Naive thymus-derived CD8-positive, alpha-beta T cell (primary cell): ENCODE measurements around the gene MARCHF10. TPM values are rescaled to one million over a fixed set of nuclear protein-coding genes. Genes with fewer than 3 reads are reported as not detected.
A peak's percentile ranks its signal among the peaks of the same experiment; 100 is the strongest.

Source experiments
- ATAC-seq, 2 donors: fragments of 150-1000 bp; cut with Tn5 transposase in 1 of 2; sonication (Bioruptor Pico), chemical (Tn5 transposase) in 1 of 2; 1 replicate in 1 of 2; 2 replicates in 1 of 2; pipeline ENCODE4 v1.10.0; 2021; ENCODE audit warnings: mild to moderate bottlenecking in 2 of 2, moderate library complexity in 2 of 2
- POLR2A ChIA-PET: fragments of 350-600 bp; sonication (Branson Sonifier 250); formaldehyde crosslinking; loops from one replicate; lab custom pipeline; 2021; ENCODE audit warnings: antibody characterized with exemption; lab: Charles Lee
- DNase-seq, 10 donors: peaks; one replicate each; pipeline versions ENCODE4 v3.0.0 to v3.0.0-alpha.2; 2020 to 2022
- H3K27ac Mint-ChIP-seq, 10 donors: one replicate each; pipeline ENCODE4 v1.8.0; 2020 to 2022; ENCODE audit warnings: mild to moderate bottlenecking in 10 of 10, mixed read lengths in 10 of 10, moderate library complexity in 4 of 10, inconsistent platforms in 1 of 10
- H3K27me3 Mint-ChIP-seq, 5 donors: one replicate each; pipeline ENCODE4 v1.8.0; 2021 to 2022; ENCODE audit warnings: mixed read lengths in 5 of 5
- H3K36me3 Mint-ChIP-seq, 3 donors: one replicate each; pipeline ENCODE4 v1.8.0; 2020 to 2022; ENCODE audit warnings: mixed read lengths in 3 of 3, mild to moderate bottlenecking in 2 of 3, inconsistent platforms in 1 of 3
- H3K4me1 Mint-ChIP-seq, 4 donors: one replicate each; pipeline ENCODE4 v1.8.0; 2021 to 2022; ENCODE audit warnings: mixed read lengths in 4 of 4
- H3K4me3 Mint-ChIP-seq, 10 donors: one replicate each; pipeline ENCODE4 v1.8.0; 2020 to 2022; ENCODE audit warnings: mild to moderate bottlenecking in 10 of 10, mixed read lengths in 10 of 10, moderate library complexity in 6 of 10, inconsistent platforms in 1 of 10
- H3K9me3 Mint-ChIP-seq, 9 donors: one replicate each; pipeline ENCODE4 v1.8.0; 2020 to 2022; ENCODE audit warnings: mixed read lengths in 9 of 9, mild to moderate bottlenecking in 3 of 9, inconsistent platforms in 1 of 9, moderate library complexity in 1 of 9
- polyA plus RNA-seq, 3 donors: library from polyadenylated mRNA; unstranded; fragments of 300-500 nt; fragmentation: Illumina TruSeq; gene quantifications; one replicate each; pipeline ENCODE4 v1.2.3, GENCODE V29; 2021
- total RNA-seq, 8 experiments: library from RNA in 2 of 8; stranded (reverse) in 2 of 8; gene quantifications; one replicate each; pipeline ENCODE4 v1.2.3 and lab custom pipeline; 2021 to 2026

Gene MARCHF10
- total and polyA plus RNA-seq, 5 experiments from 2014 or later, result 0.42 to 1.7 (median 0.69) TPM

DNA sequence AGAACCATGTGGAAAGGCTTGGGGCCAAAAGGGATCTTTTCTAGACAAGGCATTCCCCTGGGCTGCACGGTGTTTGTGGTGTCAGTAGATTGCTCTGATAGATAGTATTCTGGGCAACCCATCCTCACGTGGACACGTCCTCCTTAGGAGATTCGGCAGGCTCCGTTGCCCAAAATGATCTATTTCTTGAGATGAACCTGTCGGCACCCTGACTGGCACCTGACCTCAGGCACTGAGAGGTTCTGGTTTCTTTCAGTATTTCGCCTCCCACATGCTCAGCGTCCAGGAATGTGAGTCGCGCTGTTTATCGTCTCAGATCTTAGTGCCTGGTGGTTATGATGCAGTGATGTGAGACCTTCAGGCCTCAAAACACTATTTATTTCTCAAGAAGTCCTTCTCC, 89.7 kb downstream of the MARCHF10 start:
- no peak overlapping the region for H3K4me3 Mint-ChIP-seq
- peak overlapping the region in 1 of 10 donors; percentile 9 for H3K27ac Mint-ChIP-seq
- ATAC-seq (no peak), DNase-seq (no peak)
- H3K27me3 Mint-ChIP-seq, result no peaks in the 10 kb centered on the region
- peaks cover 0 to 6% (median 0%) of the 10 kb centered on the region in 9 donors for H3K9me3 Mint-ChIP-seq
- peaks cover 2 to 8% (median 3%) of the 10 kb centered on the region in 3 donors for H3K36me3 Mint-ChIP-seq
- peaks cover 2 to 21% (median 2%) of the 10 kb centered on the region in 4 donors for H3K4me1 Mint-ChIP-seq
- POLR2A ChIA-PET, result no interaction called here

DNA sequence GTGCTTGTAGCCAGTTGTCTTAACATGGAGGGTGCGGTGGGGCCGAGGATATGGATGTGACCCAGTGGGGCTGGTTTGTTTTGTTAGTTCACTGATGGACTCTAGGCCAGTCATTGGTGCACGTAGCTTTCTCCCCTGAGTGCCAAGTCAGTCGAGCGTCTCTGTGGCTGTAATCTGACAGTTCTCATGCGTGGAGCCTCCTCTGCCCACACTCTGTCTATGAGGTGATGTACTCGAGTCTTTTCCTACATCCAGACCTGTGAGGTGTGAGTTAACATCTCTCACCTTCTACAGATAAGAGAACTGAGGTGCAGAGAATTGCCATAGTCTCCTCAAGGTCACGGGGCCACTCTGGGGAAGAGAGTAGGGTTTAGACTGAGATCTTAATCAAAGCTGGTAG, 90.2 kb downstream of the MARCHF10 start:
- no peak overlapping the region for H3K4me3 Mint-ChIP-seq
- peaks cover 2 to 8% (median 3%) of the 10 kb centered on the region in 3 donors for H3K36me3 Mint-ChIP-seq
- ATAC-seq (no peak), DNase-seq (no peak)
- H3K4me1 Mint-ChIP-seq, result peaks cover 0 to 21% (median 2%) of the 10 kb centered on the region in 4 donors
- peaks cover 0 to 6% (median 0%) of the 10 kb centered on the region in 9 donors for H3K9me3 Mint-ChIP-seq
- POLR2A ChIA-PET, result no interaction called here
- H3K27ac Mint-ChIP-seq, result no peak overlapping the region
- H3K27me3 Mint-ChIP-seq, result no peaks in the 10 kb centered on the region

GRCh38 chr17:62717589-62717855, 90.6 kb downstream of the MARCHF10 start:
- peaks cover 0 to 21% (median 2%) of the 10 kb centered on the region in 4 donors for H3K4me1 Mint-ChIP-seq
- H3K27ac Mint-ChIP-seq, result no peak overlapping the region
- POLR2A ChIA-PET, result no interaction called here
- peaks cover 0 to 6% (median 0%) of the 10 kb centered on the region in 9 donors for H3K9me3 Mint-ChIP-seq
- peaks cover 2 to 8% (median 3%) of the 10 kb centered on the region in 3 donors for H3K36me3 Mint-ChIP-seq
- DNase-seq (no peak), ATAC-seq (no peak)
- no peak overlapping the region for H3K4me3 Mint-ChIP-seq
- H3K27me3 Mint-ChIP-seq, result no peaks in the 10 kb centered on the region

- no peak overlapping the region for H3K4me3 Mint-ChIP-seq
- POLR2A ChIA-PET, result no interaction called here
- H3K27ac Mint-ChIP-seq, result no peak overlapping the region
These were observed 91.1 kb downstream of the MARCHF10 start for GRCh38 chr17:62716834-62717588.

GRCh38 chr17:62715882-62716390, 92.2 kb downstream of the MARCHF10 start:
- POLR2A ChIA-PET, result no interaction called here
- Mint-ChIP-seq H3K9me3 (peaks cover 0 to 6% (median 0%) of the 10 kb centered on the region in 9 donors), H3K27ac (no peak overlapping the region), H3K4me1 (peaks cover 0 to 21% (median 3%) of the 10 kb centered on the region in 4 donors), H3K4me3 (no peak overlapping the region), H3K36me3 (peaks cover 2 to 8% (median 3%) of the 10 kb centered on the region in 3 donors), H3K27me3 (no peaks in the 10 kb centered on the region)
- ATAC-seq (no peak), DNase-seq (no peak)

More at GRCh38 chr17:62716834-62717588, 91.1 kb downstream of the MARCHF10 start:
- H3K4me1 Mint-ChIP-seq, result peaks cover 0 to 21% (median 2%) of the 10 kb centered on the region in 4 donors
- peaks cover 2 to 8% (median 3%) of the 10 kb centered on the region in 3 donors for H3K36me3 Mint-ChIP-seq
- ATAC-seq (no peak), DNase-seq (no peak)
- no peaks in the 10 kb centered on the region for H3K27me3 Mint-ChIP-seq
- peaks cover 0 to 6% (median 0%) of the 10 kb centered on the region in 9 donors for H3K9me3 Mint-ChIP-seq

DNA sequence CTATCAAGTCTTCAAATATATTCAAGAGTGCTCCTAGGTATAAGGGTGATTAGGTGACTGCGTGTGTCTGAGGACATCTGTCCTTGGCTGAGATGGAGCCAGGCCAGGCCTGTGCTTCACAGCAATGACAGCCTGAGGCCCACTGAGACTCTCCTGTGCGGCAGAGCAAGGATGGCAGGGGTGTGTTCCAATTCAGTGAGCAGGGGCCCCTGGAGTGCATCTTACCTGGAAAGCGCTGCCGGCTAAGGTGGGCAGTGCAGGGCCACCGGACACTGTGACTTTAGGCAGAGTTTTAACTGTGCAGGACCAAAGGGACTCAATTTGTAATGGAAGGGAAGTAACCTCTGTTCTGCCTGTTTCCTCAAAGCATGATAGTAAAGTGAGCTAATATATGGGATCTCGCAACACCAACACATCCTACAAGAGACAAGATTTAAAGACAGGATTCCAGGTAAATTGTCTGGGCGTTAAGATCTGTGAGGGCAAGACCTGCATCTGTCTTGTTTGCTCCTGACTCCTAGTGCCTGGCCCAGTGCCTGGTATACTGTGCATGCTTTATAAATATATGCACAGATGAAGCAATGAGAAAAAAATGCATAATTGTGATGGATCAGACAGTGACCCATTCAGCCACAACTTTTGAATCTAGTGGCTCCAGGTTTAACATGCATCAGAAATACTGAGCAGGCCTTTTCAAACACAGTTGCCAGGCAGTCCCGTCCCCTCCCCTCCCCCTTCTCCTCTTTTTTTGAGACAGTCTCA, 93.9 kb downstream of the MARCHF10 start:
- no peak overlapping the region for H3K27ac Mint-ChIP-seq
- POLR2A ChIA-PET, result interaction anchor here (1.8 kb wide), 1 partner anchor 10 kb away, joined by 5 read pairs; no protein-coding TSS in a partner anchor
- DNase-seq, result no peak
- H3K36me3 Mint-ChIP-seq, result no peaks in the 10 kb centered on the region
- no peak overlapping the region for H3K4me3 Mint-ChIP-seq
- H3K27me3 Mint-ChIP-seq, result no peaks in the 10 kb centered on the region
- peaks cover 0 to 8% (median 3%) of the 10 kb centered on the region in 4 donors for H3K4me1 Mint-ChIP-seq
- H3K9me3 Mint-ChIP-seq, result no peaks in the 10 kb centered on the region
- ATAC-seq, result no peak

DNA sequence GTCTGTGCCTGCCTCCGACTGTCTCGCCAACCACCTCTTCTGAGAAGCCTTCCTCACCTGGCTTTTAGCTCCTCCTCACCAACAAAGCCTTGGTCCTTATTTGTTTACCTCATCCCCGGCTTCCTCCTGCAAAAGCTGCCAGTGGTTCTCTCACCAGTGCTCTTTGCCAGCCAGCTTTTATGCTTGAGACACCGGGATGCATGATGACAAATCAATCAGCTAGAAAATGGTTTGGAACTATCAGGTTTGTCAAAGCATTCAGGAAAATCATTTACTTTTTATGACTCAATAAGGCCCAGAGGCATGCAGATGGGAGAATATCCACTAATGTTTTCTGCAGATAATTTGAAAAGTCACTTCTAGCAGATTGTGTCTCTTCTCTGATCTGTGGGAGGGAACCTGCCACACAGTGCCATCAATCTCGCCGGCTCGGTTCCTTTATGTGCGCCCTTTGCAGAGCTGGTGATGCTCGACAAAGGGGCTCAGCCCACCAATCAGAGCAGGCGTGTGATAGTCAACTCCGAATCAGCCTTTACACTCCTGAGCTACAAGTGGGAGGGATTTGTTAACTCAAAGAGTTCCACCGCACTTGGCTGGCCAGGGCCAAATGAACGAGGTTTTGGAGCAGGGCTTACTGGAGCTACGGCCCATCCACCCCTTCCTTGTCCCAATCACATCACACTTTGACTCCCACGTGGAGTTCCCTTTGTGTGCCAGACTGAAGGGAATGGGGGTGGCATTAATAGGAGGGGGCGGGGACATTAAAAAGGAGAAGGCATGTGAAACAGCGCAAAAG, 94.8 kb downstream of the MARCHF10 start:
- peak overlapping the region in 2 of 10 donors; percentile 49 to 62 for H3K27ac Mint-ChIP-seq
- peaks cover 0 to 5% (median 3%) of the 10 kb centered on the region in 4 donors for H3K4me1 Mint-ChIP-seq
- no peak for DNase-seq
- POLR2A ChIA-PET, result interaction anchor here (0.6 to 1.8 kb wide), 3 partner anchors 11 to 252 kb away, joined by 3 to 5 read pairs (median 5); no protein-coding TSS in a partner anchor
- no peak for ATAC-seq
- no peaks in the 10 kb centered on the region for H3K36me3 Mint-ChIP-seq
- H3K27me3 Mint-ChIP-seq, result no peaks in the 10 kb centered on the region
- H3K4me3 Mint-ChIP-seq, result no peak overlapping the region
- H3K9me3 Mint-ChIP-seq, result no peaks in the 10 kb centered on the region

DNA sequence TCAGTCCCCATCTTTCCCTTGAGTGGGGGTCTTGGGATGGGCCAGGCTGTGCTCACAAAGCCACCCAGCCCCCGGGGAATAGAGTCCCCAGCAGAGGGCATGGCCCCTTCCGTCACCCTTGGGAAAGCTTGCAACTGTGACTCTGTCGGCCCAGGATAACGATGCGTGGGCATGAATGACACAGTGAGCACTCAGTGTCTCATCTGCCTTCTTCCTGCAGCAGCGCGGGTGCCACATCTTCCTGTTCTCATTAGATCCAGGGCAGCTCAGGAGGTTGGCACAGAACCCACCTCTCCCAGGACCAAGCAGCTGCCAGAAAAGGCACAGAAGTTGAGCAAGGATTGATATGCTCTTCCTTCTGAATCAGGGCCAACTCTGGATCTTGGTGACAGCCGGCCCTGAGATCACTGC, 95.9 kb downstream of the MARCHF10 start:
- Mint-ChIP-seq H3K36me3 (no peaks in the 10 kb centered on the region), H3K4me1 (peaks cover 0 to 4% (median 0%) of the 10 kb centered on the region in 4 donors), H3K9me3 (no peaks in the 10 kb centered on the region), H3K4me3 (no peak overlapping the region), H3K27ac (no peak overlapping the region), H3K27me3 (peaks cover 0 to 2% (median 0%) of the 10 kb centered on the region in 5 donors)
- POLR2A ChIA-PET, result no interaction called here
- DNase-seq, result no peak
- no peak for ATAC-seq

DNA sequence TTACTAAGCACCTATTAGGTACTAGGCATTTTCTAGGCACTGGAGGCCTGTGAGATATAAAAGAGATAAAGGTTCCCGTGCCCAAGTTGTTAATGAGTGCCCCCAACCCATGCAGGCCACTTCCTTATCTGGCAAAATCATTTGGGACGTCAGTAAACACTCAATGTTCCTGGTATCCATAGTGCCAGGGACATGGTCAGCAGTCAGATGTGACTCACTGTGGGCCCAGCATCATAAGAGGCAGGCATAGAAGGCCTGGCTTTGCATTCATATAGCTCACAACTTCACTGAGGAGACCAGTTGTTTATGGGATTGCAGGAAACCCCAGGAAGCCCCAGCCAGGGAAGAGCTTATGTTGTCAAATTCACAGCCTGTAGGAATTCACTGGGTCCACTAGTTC, 99.5 kb downstream of the MARCHF10 start:
- no peak overlapping the region for H3K4me3 Mint-ChIP-seq
- H3K36me3 Mint-ChIP-seq, result no peaks in the 10 kb centered on the region
- no peaks in the 10 kb centered on the region for H3K9me3 Mint-ChIP-seq
- no peak overlapping the region for H3K27ac Mint-ChIP-seq
- peaks cover 0 to 6% (median 3%) of the 10 kb centered on the region in 4 donors for H3K4me1 Mint-ChIP-seq
- peaks cover 0 to 2% (median 0%) of the 10 kb centered on the region in 5 donors for H3K27me3 Mint-ChIP-seq
- POLR2A ChIA-PET, result no interaction called here
- no peak for DNase-seq
- ATAC-seq, result no peak

DNA sequence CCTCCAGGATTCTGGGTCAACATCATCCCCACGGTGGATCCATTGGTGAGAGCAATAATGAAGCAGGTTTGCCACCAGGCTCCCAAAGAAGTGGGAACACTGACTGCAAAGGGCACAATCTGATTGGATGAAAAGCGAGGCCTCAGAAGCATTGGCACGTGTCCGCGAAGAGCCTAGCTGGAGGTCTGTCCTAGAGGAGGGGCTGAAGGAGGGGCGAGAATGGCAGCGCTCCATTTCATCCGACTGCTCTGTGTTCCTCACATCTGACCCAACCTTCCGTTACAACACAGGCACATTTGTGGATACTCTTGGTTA, 100.7 kb downstream of the MARCHF10 start:
- POLR2A ChIA-PET, result no interaction called here
- ATAC-seq, result no peak
- H3K9me3 Mint-ChIP-seq, result no peaks in the 10 kb centered on the region
- peaks cover 1 to 8% (median 4%) of the 10 kb centered on the region in 4 donors for H3K4me1 Mint-ChIP-seq
- DNase-seq, result no peak
- peak overlapping the region in 1 of 10 donors; percentile 68 for H3K27ac Mint-ChIP-seq
- no peaks in the 10 kb centered on the region for H3K36me3 Mint-ChIP-seq
- H3K4me3 Mint-ChIP-seq, result peak overlapping the region in 1 of 10 donors; percentile 59
- peaks cover 0 to 2% (median 0%) of the 10 kb centered on the region in 5 donors for H3K27me3 Mint-ChIP-seq

GRCh38 chr17:62706598-62707424, 101.3 kb downstream of the MARCHF10 start:
- Mint-ChIP-seq H3K4me3 (peak overlapping the region in 1 of 10 donors; percentile 59), H3K9me3 (no peaks in the 10 kb centered on the region), H3K4me1 (peaks cover under 1 to 8% (median 4%) of the 10 kb centered on the region in 4 donors), H3K27me3 (peaks cover 0 to 2% (median 0%) of the 10 kb centered on the region in 5 donors), H3K36me3 (no peaks in the 10 kb centered on the region), H3K27ac (peak overlapping the region in 1 of 10 donors; percentile 68)
- POLR2A ChIA-PET, result no interaction called here
- ATAC-seq (no peak), DNase-seq (no peak)
